ENCODE data around the gene F10. TPM values are rescaled to one million over a fixed set of nuclear protein-coding genes. Genes with fewer than 3 reads are reported as not detected.

The F10 gene
- total and polyA plus RNA-seq, 9 of the 15 experiments (the other 6 are each of a cell fraction or from before 2014, with no cell fraction given): 0.04 to 0.09 (median 0.07) TPM; not detected in 5

DNA sequence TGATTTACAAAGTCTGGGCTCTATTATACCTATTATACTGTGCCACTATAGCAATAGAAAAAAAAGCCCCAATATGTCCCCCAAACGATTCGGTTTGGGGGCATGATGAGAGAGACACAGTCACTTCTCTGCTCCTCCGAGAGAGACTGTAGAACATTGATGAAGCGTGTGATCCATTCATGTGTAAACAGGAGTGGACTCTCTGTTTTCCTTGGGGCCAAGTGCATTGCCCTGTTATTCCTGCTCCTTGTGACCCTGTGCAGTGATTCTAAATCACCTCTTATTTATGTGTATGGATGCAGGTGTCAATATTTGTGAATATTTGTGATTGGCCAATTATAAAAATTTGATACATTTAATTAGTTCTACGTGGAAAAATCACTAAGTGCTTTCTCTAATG lies 17.0 kb downstream of the F10 start:
- no peak for TF ChIP-seq CREM (IDR thresholded peaks at IDR 0.05; ENCODE audit: low read depth)
- TF ChIP-seq, protein P1, sequence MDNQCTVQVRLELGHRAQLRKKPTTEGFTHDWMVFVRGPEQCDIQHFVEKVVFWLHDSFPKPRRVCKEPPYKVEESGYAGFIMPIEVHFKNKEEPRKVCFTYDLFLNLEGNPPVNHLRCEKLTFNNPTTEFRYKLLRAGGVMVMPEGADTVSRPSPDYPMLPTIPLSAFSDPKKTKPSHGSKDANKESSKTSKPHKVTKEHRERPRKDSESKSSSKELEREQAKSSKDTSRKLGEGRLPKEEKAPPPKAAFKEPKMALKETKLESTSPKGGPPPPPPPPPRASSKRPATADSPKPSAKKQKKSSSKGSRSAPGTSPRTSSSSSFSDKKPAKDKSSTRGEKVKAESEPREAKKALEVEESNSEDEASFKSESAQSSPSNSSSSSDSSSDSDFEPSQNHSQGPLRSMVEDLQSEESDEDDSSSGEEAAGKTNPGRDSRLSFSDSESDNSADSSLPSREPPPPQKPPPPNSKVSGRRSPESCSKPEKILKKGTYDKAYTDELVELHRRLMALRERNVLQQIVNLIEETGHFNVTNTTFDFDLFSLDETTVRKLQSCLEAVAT (IDR thresholded peaks at IDR 0.05): no peak
- TF ChIP-seq DPF2 (IDR thresholded peaks at IDR 0.05): no peak
- TF ChIP-seq SREBF2 (CRISPR knock-in tag; IDR thresholded peaks at IDR 0.05): no peak
- no peak for TF ChIP-seq BCL6 (CRISPR knock-in tag; IDR thresholded peaks at IDR 0.05)
- no peak for TF ChIP-seq HMG20A (CRISPR knock-in tag; conservative IDR thresholded peaks at IDR 0.05)
- no peak for TF ChIP-seq CBX8 (IDR thresholded peaks at IDR 0.05; ENCODE audit: borderline replicate concordance, extremely low read depth, low read depth, low read length, poor library complexity, severe bottlenecking)
- TF ChIP-seq CBX3 (IDR thresholded peaks at IDR 0.05; ENCODE audit: borderline replicate concordance in 1 of 2, low read length in 2 of 2): no peak
- TF ChIP-seq, protein P2, sequence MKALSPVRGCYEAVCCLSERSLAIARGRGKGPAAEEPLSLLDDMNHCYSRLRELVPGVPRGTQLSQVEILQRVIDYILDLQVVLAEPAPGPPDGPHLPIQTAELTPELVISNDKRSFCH (CRISPR knock-in tag; IDR thresholded peaks at IDR 0.05): no peak
- TF ChIP-seq, protein P2 (tag; IDR thresholded peaks at IDR 0.05): no peak
- TF ChIP-seq, protein P3, sequence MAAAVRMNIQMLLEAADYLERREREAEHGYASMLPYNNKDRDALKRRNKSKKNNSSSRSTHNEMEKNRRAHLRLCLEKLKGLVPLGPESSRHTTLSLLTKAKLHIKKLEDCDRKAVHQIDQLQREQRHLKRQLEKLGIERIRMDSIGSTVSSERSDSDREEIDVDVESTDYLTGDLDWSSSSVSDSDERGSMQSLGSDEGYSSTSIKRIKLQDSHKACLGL (CRISPR knock-in tag; IDR thresholded peaks at IDR 0.05; ENCODE audit: borderline replicate concordance, poor library complexity, severe bottlenecking): no peak
- TF ChIP-seq EZH2 (IDR thresholded peaks at IDR 0.05; ENCODE audit: borderline replicate concordance, low read depth, low read length): no peak
- no peak for TF ChIP-seq HDAC8 (tag; IDR thresholded peaks at IDR 0.05)
- no peak for TF ChIP-seq BDP1 (IDR thresholded peaks at IDR 0.05; ENCODE audit: insufficient read depth, insufficient read length)
- TF ChIP-seq, protein P4, sequence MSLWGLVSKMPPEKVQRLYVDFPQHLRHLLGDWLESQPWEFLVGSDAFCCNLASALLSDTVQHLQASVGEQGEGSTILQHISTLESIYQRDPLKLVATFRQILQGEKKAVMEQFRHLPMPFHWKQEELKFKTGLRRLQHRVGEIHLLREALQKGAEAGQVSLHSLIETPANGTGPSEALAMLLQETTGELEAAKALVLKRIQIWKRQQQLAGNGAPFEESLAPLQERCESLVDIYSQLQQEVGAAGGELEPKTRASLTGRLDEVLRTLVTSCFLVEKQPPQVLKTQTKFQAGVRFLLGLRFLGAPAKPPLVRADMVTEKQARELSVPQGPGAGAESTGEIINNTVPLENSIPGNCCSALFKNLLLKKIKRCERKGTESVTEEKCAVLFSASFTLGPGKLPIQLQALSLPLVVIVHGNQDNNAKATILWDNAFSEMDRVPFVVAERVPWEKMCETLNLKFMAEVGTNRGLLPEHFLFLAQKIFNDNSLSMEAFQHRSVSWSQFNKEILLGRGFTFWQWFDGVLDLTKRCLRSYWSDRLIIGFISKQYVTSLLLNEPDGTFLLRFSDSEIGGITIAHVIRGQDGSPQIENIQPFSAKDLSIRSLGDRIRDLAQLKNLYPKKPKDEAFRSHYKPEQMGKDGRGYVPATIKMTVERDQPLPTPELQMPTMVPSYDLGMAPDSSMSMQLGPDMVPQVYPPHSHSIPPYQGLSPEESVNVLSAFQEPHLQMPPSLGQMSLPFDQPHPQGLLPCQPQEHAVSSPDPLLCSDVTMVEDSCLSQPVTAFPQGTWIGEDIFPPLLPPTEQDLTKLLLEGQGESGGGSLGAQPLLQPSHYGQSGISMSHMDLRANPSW (CRISPR knock-in tag; IDR thresholded peaks at IDR 0.05): no peak
- no peak for TF ChIP-seq NR3C1 (CRISPR knock-in tag; IDR thresholded peaks at IDR 0.05)
- no peak for TF ChIP-seq SIRT6 (IDR thresholded peaks at IDR 0.05; ENCODE audit: low read depth, low read length)
- TF ChIP-seq, protein P5, sequence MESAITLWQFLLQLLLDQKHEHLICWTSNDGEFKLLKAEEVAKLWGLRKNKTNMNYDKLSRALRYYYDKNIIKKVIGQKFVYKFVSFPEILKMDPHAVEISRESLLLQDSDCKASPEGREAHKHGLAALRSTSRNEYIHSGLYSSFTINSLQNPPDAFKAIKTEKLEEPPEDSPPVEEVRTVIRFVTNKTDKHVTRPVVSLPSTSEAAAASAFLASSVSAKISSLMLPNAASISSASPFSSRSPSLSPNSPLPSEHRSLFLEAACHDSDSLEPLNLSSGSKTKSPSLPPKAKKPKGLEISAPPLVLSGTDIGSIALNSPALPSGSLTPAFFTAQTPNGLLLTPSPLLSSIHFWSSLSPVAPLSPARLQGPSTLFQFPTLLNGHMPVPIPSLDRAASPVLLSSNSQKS (CRISPR knock-in tag; IDR thresholded peaks at IDR 0.05): no peak
- Histone ChIP-seq H3K9me3 (replicated peaks; ENCODE audit: control insufficient read depth, insufficient read depth, low read depth, low read length) (no peaks in the 10 kb centered on the region), H3K27me3 (ENCODE audit: control insufficient read depth in 2 of 2, insufficient read depth in 2 of 2, low read length in 2 of 2) (peaks cover 8 to 17% of the 10 kb centered on the region in 2 experiments; a peak in 4 of 5 replicates), H3K9me1 (ENCODE audit: control insufficient read depth, insufficient read depth, low read length) (no peaks in the 10 kb centered on the region), H4K20me1 (replicated peaks; ENCODE audit: control insufficient read depth, insufficient read depth, low read length) (no peaks in the 10 kb centered on the region), H3K79me2 (ENCODE audit: control insufficient read depth, insufficient read depth, low read length) (no peaks in the 10 kb centered on the region), H3K4me3 (no peak overlapping the region), H3K4me1 (replicated peaks in 1 of 2; ENCODE audit: control insufficient read depth in 2 of 2, insufficient read depth in 2 of 2, low read length in 2 of 2) (peaks cover 5 to 14% of the 10 kb centered on the region in 2 experiments; a peak in 3 of 5 replicates), H3K36me3 (ENCODE audit: control insufficient read depth, insufficient read depth, low read length) (no peaks in the 10 kb centered on the region), H3K4me2 (ENCODE audit: insufficient read depth, low read length) (no peak overlapping the region; the same call in 1 of the 2 replicates), H2AFZ (ENCODE audit: low read depth, low read length) (peak overlapping the region; percentile 89), H3K9ac (ENCODE audit: insufficient read depth in 1 of 2, low read depth in 2 of 2, low read length in 2 of 2) (no peak overlapping the region), H3K27ac (ENCODE audit: extremely low read depth, low read depth, low read length) (no peak overlapping the region)
- DNase-seq (ENCODE audit: extremely low read depth in 1 of 4, low spot score in 3 of 4) (no peak), ATAC-seq (no peak; the same call in 2 of the 3 replicates), FAIRE-seq (no peak)
- in situ Hi-C loops (cut with MboI): no loop called here
- 29% methylated on average over 5 of the region's 5 CpGs for WGBS (ENCODE audit: insufficient coverage, low coverage, missing lambda C conversion rate)
- ChIA-PET POLR2A (interaction anchor here (0.6 to 0.8 kb wide), 3 partner anchors 17 to 179 kb away, joined by 3 read pairs; partner anchors contain the start of genes CUL4A and F10), CTCF (ENCODE audit: low intra/inter-chr PET ratio) (no interaction called here)
- no TSS peak for BruUV-seq (replicated peaks)
- intact Hi-C loops (cut with micrococcal nuclease): no loop called here

Measured in K562 (cell line).